Mucosa of descending colon (tissue), 3 donors: ENCODE results near the gene CACNA1D. TPM values are rescaled to one million over a fixed set of nuclear protein-coding genes. Genes with fewer than 3 reads are reported as not detected.

Source experiments
- ATAC-seq: fragments of 200-7000 bp; cut with Tn5 transposase; one replicate; pipeline ENCODE4 v1.9.1; 2020; ENCODE audit warnings: mild to moderate bottlenecking, moderate library complexity
- DNase-seq, 3 donors: peaks; one replicate each; pipeline ENCODE4 v3.0.0-alpha.2; 2020
- H3K36me3 ChIP-seq: fragments of 200-600 bp; one replicate; pipeline ENCODE4 v1.8.0; 2021; ENCODE audit warnings: low read depth, mild to moderate bottlenecking
- H3K4me1 ChIP-seq: fragments of 200-600 bp; one replicate; pipeline ENCODE4 v1.8.0; 2021; ENCODE audit warnings: low read depth, mild to moderate bottlenecking
- H3K4me3 ChIP-seq: fragments of 200-600 bp; one replicate; pipeline ENCODE4 v1.8.0; 2021; ENCODE audit warnings: mild to moderate bottlenecking
- H3K9me3 ChIP-seq: fragments of 200-600 bp; one replicate; pipeline ENCODE4 v1.8.0; 2021; ENCODE audit warnings: mild to moderate bottlenecking
- intact Hi-C, 2 donors: fragments of 100-400 bp; cut with DNase I in 1 of 2; cut with micrococcal nuclease in 1 of 2; formaldehyde crosslinking; loops; one replicate each; pipeline versions ENCODE4 v1.11.0 to v1.11.1; 2022; cut with DNase I, micrococcal nuclease
- total RNA-seq, 3 donors: library from RNA; stranded (reverse); fragmentation: NEBNext Ultra II Directional in 2 of 3; extraction: Animal tissue kit (Norgen Biotek cat#: 25700) in 2 of 3; gene quantifications; one replicate each; pipeline versions ENCODE4 v1.2.1 to v1.2.4, GENCODE V29; 2021 to 2023
- TF ChIP-seq, protein P1 (sequence below): fragments of 200-600 bp; IDR thresholded peaks from one replicate; pipeline ENCODE4 v1.8.0; 2022; ENCODE audit warnings: antibody characterized with exemption, mild to moderate bottlenecking
- donor health status: DM: no; HTN: no; CAD: no; lungs with moderate emphysema.
- donor health status: DM: no; HTN: no; CAD: no.
- donor health status: DM: no; HTN: yes; CAD: no.

CACNA1D gene
- total RNA-seq, 3 donors from 2014 or later, result 13.8 to 38.1 (median 22.2) TPM

DNA sequence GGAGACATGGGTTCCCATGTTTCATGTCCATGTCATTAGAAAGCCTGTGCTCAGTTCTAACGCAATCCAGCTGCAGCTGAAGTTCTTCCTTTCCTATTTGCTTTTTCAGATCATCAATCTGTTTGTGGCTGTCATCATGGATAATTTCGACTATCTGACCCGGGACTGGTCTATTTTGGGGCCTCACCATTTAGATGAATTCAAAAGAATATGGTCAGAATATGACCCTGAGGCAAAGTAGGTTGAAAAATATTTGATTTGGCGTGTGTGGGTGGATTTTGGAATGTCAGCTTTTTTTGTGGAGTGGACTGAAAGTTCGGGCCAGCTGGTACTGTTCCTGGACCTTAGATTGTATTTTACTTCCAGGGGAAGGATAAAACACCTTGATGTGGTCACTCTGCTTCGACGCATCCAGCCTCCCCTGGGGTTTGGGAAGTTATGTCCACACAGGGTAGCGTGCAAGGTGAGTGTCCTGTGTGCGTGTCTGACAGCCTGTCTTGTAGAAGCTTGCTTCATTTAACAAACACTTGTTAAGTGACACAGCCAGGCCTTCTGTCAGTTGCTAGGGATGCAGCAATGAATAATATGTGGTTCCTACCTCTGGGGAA lies 282.2 kb downstream of the CACNA1D start:
- Histone ChIP-seq H3K4me3 (no peak overlapping the region), H3K4me1 (no peaks in the 10 kb centered on the region), H3K36me3 (no peaks in the 10 kb centered on the region), H3K9me3 (no peaks in the 10 kb centered on the region)
- DNase-seq (no peak), ATAC-seq (no peak)
- TF ChIP-seq, protein P1, sequence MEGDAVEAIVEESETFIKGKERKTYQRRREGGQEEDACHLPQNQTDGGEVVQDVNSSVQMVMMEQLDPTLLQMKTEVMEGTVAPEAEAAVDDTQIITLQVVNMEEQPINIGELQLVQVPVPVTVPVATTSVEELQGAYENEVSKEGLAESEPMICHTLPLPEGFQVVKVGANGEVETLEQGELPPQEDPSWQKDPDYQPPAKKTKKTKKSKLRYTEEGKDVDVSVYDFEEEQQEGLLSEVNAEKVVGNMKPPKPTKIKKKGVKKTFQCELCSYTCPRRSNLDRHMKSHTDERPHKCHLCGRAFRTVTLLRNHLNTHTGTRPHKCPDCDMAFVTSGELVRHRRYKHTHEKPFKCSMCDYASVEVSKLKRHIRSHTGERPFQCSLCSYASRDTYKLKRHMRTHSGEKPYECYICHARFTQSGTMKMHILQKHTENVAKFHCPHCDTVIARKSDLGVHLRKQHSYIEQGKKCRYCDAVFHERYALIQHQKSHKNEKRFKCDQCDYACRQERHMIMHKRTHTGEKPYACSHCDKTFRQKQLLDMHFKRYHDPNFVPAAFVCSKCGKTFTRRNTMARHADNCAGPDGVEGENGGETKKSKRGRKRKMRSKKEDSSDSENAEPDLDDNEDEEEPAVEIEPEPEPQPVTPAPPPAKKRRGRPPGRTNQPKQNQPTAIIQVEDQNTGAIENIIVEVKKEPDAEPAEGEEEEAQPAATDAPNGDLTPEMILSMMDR, result no peak
- intact Hi-C loops, result no loop called here

GRCh38 chr3:53777468-53777867 lies 283.1 kb downstream of the CACNA1D start:
- Histone ChIP-seq H3K36me3 (no peaks in the 10 kb centered on the region), H3K9me3 (no peaks in the 10 kb centered on the region), H3K4me3 (no peak overlapping the region), H3K4me1 (no peaks in the 10 kb centered on the region)
- intact Hi-C loops, result no loop called here
- ATAC-seq (no peak), DNase-seq (no peak)
- TF ChIP-seq, protein P1, result no peak

DNA sequence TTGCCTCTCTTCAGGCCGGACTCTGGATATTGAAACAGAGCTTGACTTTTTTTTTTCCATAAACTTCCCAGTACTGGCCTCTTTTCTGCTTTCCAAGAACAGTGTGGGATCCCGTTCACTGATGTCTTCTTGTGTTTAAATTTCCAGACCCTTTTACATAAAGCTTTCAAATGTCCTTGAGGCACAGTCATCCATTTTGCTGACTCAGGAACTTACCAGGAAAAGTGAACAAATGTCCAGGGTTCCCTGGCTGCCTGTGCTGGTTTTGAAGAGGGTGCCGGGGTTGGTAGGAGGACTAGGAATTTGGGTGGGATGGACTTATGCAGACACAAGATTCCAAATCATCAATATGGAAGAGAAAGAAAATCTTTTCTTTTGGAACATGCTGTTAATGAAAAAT lies 283.7 kb downstream of the CACNA1D start:
- Histone ChIP-seq H3K4me1 (no peaks in the 10 kb centered on the region), H3K36me3 (no peaks in the 10 kb centered on the region), H3K9me3 (no peaks in the 10 kb centered on the region), H3K4me3 (no peak overlapping the region)
- ATAC-seq (no peak), DNase-seq (no peak)
- intact Hi-C loops, result no loop called here
- TF ChIP-seq, protein P1, result no peak

DNA sequence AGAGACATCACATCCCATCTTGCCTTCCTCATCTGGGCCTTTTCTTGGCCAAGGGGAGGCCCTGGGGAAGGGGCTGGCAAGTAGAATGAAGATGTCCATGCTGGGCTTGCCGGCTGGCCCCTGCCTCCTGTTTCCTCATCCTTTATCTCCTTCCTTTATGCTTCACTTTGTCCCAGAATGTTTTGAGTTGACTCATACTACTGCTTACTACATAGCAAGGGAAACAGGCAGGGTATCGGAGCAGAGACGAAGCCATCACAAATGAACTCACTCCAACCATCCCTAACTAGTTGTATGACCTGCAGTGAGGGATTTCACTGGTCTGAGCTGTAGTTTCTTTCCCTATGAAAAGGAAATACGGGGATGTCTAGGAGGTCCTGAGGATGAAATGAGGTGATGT lies 285.8 kb downstream of the CACNA1D start:
- ATAC-seq (no peak), DNase-seq (no peak)
- H3K36me3 ChIP-seq, result no peaks in the 10 kb centered on the region
- H3K4me1 ChIP-seq, result no peaks in the 10 kb centered on the region
- H3K4me3 ChIP-seq, result no peak overlapping the region
- intact Hi-C loops, result no loop called here
- TF ChIP-seq, protein P1, result no peak
- no peaks in the 10 kb centered on the region for H3K9me3 ChIP-seq

- H3K4me1 ChIP-seq, result no peaks in the 10 kb centered on the region
- TF ChIP-seq, protein P1, result no peak
- no peaks in the 10 kb centered on the region for H3K36me3 ChIP-seq
- DNase-seq (no peak), ATAC-seq (no peak)
- intact Hi-C loops, result no loop called here
- H3K9me3 ChIP-seq, result no peaks in the 10 kb centered on the region
- H3K4me3 ChIP-seq, result no peak overlapping the region
Observed at GRCh38 chr3:53780806-53781205, 286.4 kb downstream of the CACNA1D start.

DNA sequence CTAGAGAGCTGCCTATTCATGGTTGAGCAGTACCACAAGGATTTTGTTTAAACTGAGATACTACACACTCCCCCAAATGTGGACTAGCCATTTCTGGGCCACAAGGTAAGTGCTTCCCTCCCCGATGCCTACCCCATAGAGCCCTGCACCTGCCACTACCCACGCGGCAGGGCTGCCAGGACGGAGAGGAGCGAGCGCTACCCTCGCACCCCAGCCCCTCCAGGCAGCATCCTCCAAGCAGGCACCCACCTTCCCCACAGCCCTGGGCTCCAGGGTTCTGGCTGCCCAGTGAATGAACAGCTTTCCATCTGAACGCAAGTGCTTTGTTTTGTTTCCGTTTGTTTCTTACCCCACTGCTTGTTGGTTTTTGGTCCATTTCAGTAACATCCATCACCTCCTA lies 292.6 kb downstream of the CACNA1D start:
- intact Hi-C loops, result no loop called here
- no peaks in the 10 kb centered on the region for H3K36me3 ChIP-seq

More for the DNA sequence above, 292.6 kb downstream of the CACNA1D start:
- TF ChIP-seq, protein P1, result no peak
- Histone ChIP-seq H3K4me3 (no peak overlapping the region), H3K4me1 (no peaks in the 10 kb centered on the region), H3K9me3 (no peaks in the 10 kb centered on the region)
- no peak for ATAC-seq
- no peak for DNase-seq
